HFF-Myc (cell line): ENCODE measurements around the gene CDKN1A.

Experiments used
- DNase-seq: peaks from one replicate; pipeline ENCODE4 v3.0.0-alpha.2; 2011; ENCODE audit warnings: low read depth; ENCODE audit errors: extremely low read depth
- H3K4me3 ChIP-seq: replicated peaks from 2 replicates; pipeline ENCODE4 v1.5.1; 2011; ENCODE audit warnings: low read depth, mild to moderate bottlenecking, control low read depth, low read length
- CTCF ChIP-seq: IDR thresholded peaks from 2 replicates; pipeline ENCODE4 v1.5.1; 2012; ENCODE audit warnings: mild to moderate bottlenecking, low read depth, low read length, control low read depth; ENCODE audit errors: missing control alignments

CDKN1A gene

GRCh38 chr6:36706339-36706738, 27.8 kb downstream of the CDKN1A start:
- TF ChIP-seq CTCF: no peak
- no peak overlapping the region for H3K4me3 ChIP-seq
- DNase-seq: no peak

- H3K4me3 ChIP-seq: no peak overlapping the region
- no peak for DNase-seq
- no peak for TF ChIP-seq CTCF
These were observed 34.3 kb downstream of the CDKN1A start for GRCh38 chr6:36712816-36713215.

- TF ChIP-seq CTCF: no peak
- DNase-seq: no peak
- no peak overlapping the region for H3K4me3 ChIP-seq
These were observed 35.3 kb downstream of the CDKN1A start for GRCh38 chr6:36713846-36714245.

GRCh38 chr6:36714511-36714910, 36.0 kb downstream of the CDKN1A start:
- no peak for TF ChIP-seq CTCF
- no peak overlapping the region for H3K4me3 ChIP-seq
- no peak for DNase-seq

- no peak overlapping the region for H3K4me3 ChIP-seq
- no peak for DNase-seq
- TF ChIP-seq CTCF: no peak
These were observed 37.0 kb downstream of the CDKN1A start for GRCh38 chr6:36715469-36715868.

GRCh38 chr6:36716476-36717093, 38.1 kb downstream of the CDKN1A start:
- no peak for TF ChIP-seq CTCF
- no peak overlapping the region for H3K4me3 ChIP-seq
- DNase-seq: no peak

GRCh38 chr6:36717231-36717825, 38.8 kb downstream of the CDKN1A start:
- no peak overlapping the region for H3K4me3 ChIP-seq
- no peak for TF ChIP-seq CTCF
- DNase-seq: no peak
